Chondrocyte (in vitro differentiated cells): ENCODE data around the gene MSRB1. TPM values are rescaled to one million over a fixed set of nuclear protein-coding genes. Genes with fewer than 3 reads are reported as not detected.

Source experiments
- DNase-seq: peaks from one replicate; pipeline ENCODE4 v3.0.0; 2021; ENCODE audit warnings: mixed read lengths, low spot score
- H3K27ac Mint-ChIP-seq: one replicate; pipeline ENCODE4 v1.8.0; 2021; ENCODE audit warnings: mild to moderate bottlenecking, moderate library complexity, mixed read lengths; ENCODE audit not compliant: unreplicated experiment
- H3K27me3 Mint-ChIP-seq: 2 replicates; pipeline ENCODE4 v1.8.0; 2021; ENCODE audit warnings: low read depth, mixed read lengths
- H3K36me3 Mint-ChIP-seq: 2 replicates; pipeline ENCODE4 v1.8.0; 2021; ENCODE audit warnings: low read depth, mixed read lengths
- H3K4me1 Mint-ChIP-seq: 2 replicates; pipeline ENCODE4 v1.8.0; 2021; ENCODE audit warnings: low read depth, mild to moderate bottlenecking, mixed read lengths
- H3K4me3 Mint-ChIP-seq: one replicate; pipeline ENCODE4 v1.8.0; 2021; ENCODE audit warnings: mild to moderate bottlenecking, moderate library complexity, mixed read lengths; ENCODE audit not compliant: unreplicated experiment
- H3K9me3 Mint-ChIP-seq: 2 replicates; pipeline ENCODE4 v1.8.0; 2021; ENCODE audit warnings: low read depth, mixed read lengths
- total RNA-seq: library from RNA; stranded (reverse); gene quantifications from 3 replicates; pipeline ENCODE4 v1.2.1, GENCODE V29; 2021
- TF ChIP-seq, protein P1 (sequence below): fragments of 200-600 bp; sonication (generic); IDR thresholded peaks from 2 replicates; pipeline ENCODE4 v1.5.0; 2021; ENCODE audit warnings: antibody characterized with exemption, mild to moderate bottlenecking, moderate library complexity

The MSRB1 gene
- total RNA-seq, 1 donor from 2014 or later = 19.1 TPM

DNA sequence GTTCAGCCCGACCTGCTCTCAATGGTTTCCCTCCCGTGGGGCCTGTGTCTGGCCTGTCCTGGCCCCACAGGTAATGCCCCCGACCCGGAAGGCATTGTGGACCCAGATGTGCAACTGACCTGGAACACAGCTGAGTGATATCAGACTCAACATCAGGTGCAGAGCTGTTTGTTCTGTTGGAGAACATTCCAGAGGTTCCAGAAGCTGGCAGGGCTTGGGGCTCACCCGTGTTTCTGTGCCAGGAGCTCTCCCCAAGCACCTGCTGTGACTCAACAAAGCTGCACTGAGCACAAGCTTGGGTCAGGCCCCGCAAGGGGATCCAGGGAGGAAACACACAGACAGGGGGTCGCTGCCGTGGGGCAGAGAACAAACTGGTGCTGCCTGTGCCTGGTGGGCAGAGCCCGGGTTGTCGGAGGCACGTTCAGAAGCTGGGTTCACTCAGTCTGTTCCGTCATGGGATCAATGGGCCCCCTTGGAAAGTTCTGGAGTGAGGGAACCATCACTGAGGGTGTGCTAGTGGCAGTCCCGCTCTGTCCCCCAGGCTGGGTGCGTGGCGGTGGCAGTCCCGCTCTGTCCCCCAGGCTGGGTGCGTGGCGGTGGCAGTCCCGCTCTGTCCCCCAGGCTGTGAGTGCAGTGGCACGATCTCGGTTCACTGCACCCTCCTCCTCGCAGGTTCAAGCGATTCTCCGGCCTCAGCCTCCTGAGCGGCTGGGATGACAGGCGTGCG, 46.9 kb downstream of the MSRB1 start:
- TF ChIP-seq, protein P1, sequence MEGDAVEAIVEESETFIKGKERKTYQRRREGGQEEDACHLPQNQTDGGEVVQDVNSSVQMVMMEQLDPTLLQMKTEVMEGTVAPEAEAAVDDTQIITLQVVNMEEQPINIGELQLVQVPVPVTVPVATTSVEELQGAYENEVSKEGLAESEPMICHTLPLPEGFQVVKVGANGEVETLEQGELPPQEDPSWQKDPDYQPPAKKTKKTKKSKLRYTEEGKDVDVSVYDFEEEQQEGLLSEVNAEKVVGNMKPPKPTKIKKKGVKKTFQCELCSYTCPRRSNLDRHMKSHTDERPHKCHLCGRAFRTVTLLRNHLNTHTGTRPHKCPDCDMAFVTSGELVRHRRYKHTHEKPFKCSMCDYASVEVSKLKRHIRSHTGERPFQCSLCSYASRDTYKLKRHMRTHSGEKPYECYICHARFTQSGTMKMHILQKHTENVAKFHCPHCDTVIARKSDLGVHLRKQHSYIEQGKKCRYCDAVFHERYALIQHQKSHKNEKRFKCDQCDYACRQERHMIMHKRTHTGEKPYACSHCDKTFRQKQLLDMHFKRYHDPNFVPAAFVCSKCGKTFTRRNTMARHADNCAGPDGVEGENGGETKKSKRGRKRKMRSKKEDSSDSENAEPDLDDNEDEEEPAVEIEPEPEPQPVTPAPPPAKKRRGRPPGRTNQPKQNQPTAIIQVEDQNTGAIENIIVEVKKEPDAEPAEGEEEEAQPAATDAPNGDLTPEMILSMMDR = no peak
- Mint-ChIP-seq H3K4me3 (no peak overlapping the region), H3K36me3 (no peaks in the 10 kb centered on the region), H3K27ac (no peak overlapping the region), H3K9me3 (no peaks in the 10 kb centered on the region), H3K27me3 (peaks cover 35% of the 10 kb centered on the region), H3K4me1 (no peaks in the 10 kb centered on the region)
- DNase-seq = no peak

DNA sequence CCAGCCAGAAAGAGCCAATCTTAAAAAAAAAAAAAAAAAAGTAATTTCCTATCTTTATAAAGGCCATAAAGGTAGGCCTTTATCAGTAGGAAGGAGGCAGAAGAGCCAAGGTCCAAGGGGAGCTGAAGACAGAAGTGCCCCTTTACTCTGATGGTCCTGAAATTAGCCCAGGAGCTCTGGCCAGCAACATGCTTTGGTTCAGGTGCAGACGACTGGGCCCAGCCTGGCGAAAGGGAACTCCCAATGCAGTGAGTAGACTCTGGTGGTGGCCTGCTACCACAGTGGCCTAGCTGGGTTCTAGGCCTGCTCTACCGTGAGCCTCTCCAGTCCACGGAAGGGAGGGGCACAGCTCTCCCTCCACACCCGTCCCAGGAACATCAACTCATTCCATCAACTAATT, 47.9 kb downstream of the MSRB1 start:
- no peaks in the 10 kb centered on the region for H3K36me3 Mint-ChIP-seq
- TF ChIP-seq, protein P1 = no peak
- no peaks in the 10 kb centered on the region for H3K9me3 Mint-ChIP-seq
- no peak for DNase-seq
- no peak overlapping the region for H3K27ac Mint-ChIP-seq
- H3K4me3 Mint-ChIP-seq = no peak overlapping the region
- no peaks in the 10 kb centered on the region for H3K4me1 Mint-ChIP-seq
- H3K27me3 Mint-ChIP-seq = peaks cover 41% of the 10 kb centered on the region

DNA sequence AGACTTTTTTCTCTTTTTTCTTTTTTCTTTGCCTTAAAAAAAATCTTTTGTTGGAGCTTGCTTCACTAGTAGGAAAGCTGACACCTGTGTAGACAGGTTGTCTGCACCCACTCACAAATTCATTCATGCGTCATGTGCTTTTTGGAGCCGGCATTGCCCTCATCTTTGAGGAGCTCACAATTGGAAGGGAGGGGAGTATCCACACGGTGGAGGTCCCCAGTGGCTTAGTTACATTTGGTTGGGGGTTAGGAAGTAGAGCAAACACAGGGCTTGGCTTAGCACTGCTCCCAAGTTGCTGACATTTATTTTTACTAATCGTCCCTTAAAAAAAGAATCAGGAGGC, 52.3 kb downstream of the MSRB1 start:
- Mint-ChIP-seq H3K4me1 (no peaks in the 10 kb centered on the region), H3K9me3 (no peaks in the 10 kb centered on the region), H3K36me3 (no peaks in the 10 kb centered on the region), H3K27me3 (peaks cover 32% of the 10 kb centered on the region), H3K4me3 (no peak overlapping the region), H3K27ac (no peak overlapping the region)
- peak; percentile 18 for DNase-seq
- TF ChIP-seq, protein P1 = no peak

DNA sequence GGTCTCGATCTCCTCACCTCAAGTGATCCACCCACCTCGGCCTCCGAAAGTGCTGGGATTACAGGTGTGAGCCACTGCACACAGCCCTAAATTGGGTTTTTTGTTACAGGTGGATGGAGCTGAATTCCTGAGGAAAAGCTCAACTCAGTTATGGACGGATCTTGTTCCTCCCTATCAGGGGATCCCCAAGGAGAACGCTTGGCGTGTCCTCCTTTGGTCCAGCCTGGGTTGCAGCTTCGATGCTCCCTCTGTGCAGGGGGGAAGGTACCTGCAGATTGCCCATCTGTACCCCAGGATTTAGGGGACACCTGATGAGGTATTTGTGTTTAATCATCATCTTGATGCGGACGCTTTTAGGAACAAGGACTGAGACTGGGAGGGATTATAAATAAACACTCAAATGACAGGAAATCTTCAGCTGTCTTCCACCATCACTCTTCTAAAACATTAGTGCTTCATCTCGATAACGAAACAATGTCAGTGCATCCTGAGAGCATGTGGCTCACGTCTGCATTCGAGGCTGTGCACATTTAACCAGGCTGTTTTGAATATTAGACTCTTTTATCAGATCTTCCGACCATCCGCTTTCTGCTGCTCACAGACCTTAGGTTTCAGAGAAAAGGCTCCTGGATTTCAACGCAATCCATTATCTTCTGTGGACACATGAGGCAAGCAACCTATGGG, 52.8 kb downstream of the MSRB1 start:
- Mint-ChIP-seq H3K9me3 (no peaks in the 10 kb centered on the region), H3K27me3 (peaks cover 32% of the 10 kb centered on the region), H3K36me3 (no peaks in the 10 kb centered on the region), H3K4me3 (no peak overlapping the region), H3K4me1 (no peaks in the 10 kb centered on the region), H3K27ac (no peak overlapping the region)
- peak; percentile 42 for DNase-seq
- TF ChIP-seq, protein P1 = no peak

Other genes with a start within 250 kb of the MSRB1 start
- gene MAPK8IP3, start 237.0 kb downstream of the MSRB1 start, total RNA-seq = 53.8 to 66.0 TPM (median 56.4 TPM) in 3 replicates
- gene NME3, start 171.7 kb downstream of the MSRB1 start, total RNA-seq = 51.0 to 62.9 TPM (median 53.8 TPM) in 3 replicates
- 16.9 to 28.4 TPM (median 19.7 TPM) in 3 replicates for gene EME2, start 170.4 kb downstream of the MSRB1 start, total RNA-seq
- 54.5 to 78.7 TPM (median 60.4 TPM) in 3 replicates for gene MRPS34, start 170.1 kb downstream of the MSRB1 start, total RNA-seq
- 30.8 to 32.1 TPM (median 31.5 TPM) in 3 replicates for gene SPSB3, start 160.6 kb downstream of the MSRB1 start, total RNA-seq
- 36.5 to 46.0 TPM (median 40.7 TPM) in 3 replicates for gene NUBP2, start 160.2 kb downstream of the MSRB1 start, total RNA-seq
- gene IGFALS, start 149.5 kb downstream of the MSRB1 start, total RNA-seq = 0.12 to 0.31 TPM in 2 of 3 replicates, not detected in the other
- gene HAGH, start 116.4 kb downstream of the MSRB1 start, total RNA-seq = 46.5 to 56.7 TPM (median 55.1 TPM) in 3 replicates
- gene FAHD1, start 116.0 kb downstream of the MSRB1 start, total RNA-seq = 25.8 to 27.1 TPM (median 25.9 TPM) in 3 replicates
- gene MEIOB, start 71.0 kb downstream of the MSRB1 start, total RNA-seq = 1.1 to 1.3 TPM (median 1.2 TPM) in 3 replicates
- gene HS3ST6, start 24.8 kb downstream of the MSRB1 start, total RNA-seq = not detected in 3 replicates
- not detected in 3 replicates for gene RPL3L, start 11.5 kb upstream of the MSRB1 start, total RNA-seq
- 97.9 to 131 TPM (median 110 TPM) in 3 replicates for gene NDUFB10, start 16.3 kb upstream of the MSRB1 start, total RNA-seq
- gene RPS2, start 21.6 kb upstream of the MSRB1 start, total RNA-seq = 1,605 to 1,878 TPM (median 1,662 TPM) in 3 replicates
- gene RNF151, start 23.7 kb upstream of the MSRB1 start, total RNA-seq = not detected in 3 replicates
- 20.9 to 40.1 TPM (median 21.6 TPM) in 3 replicates for gene TBL3, start 28.9 kb upstream of the MSRB1 start, total RNA-seq
- 0.25 to 0.48 TPM (median 0.26 TPM) in 3 replicates for gene NOXO1, start 38.3 kb upstream of the MSRB1 start, total RNA-seq
- gene GFER, start 41.0 kb upstream of the MSRB1 start, total RNA-seq = 17.0 to 19.7 TPM (median 17.5 TPM) in 3 replicates
- 0.39 to 0.74 TPM (median 0.67 TPM) in 3 replicates for gene SYNGR3, start 46.8 kb upstream of the MSRB1 start, total RNA-seq
- gene ZNF598, start 66.6 kb upstream of the MSRB1 start, total RNA-seq = 39.0 to 43.4 TPM (median 41.7 TPM) in 3 replicates
- gene NPW, start 76.6 kb upstream of the MSRB1 start, total RNA-seq = 1.1 to 3.7 TPM (median 2.5 TPM) in 3 replicates
- 61.5 to 89.4 TPM (median 87.0 TPM) in 3 replicates for gene NHERF2, start 83.7 kb upstream of the MSRB1 start, total RNA-seq
- gene NTHL1, start 104.6 kb upstream of the MSRB1 start, total RNA-seq = 12.6 to 15.4 TPM (median 14.2 TPM) in 3 replicates
- 107 to 158 TPM (median 108 TPM) in 3 replicates for gene TSC2, start 104.8 kb upstream of the MSRB1 start, total RNA-seq
- 131 to 230 TPM (median 216 TPM) in 3 replicates for gene PKD1, start 192.7 kb upstream of the MSRB1 start, total RNA-seq
- gene RAB26, start 205.4 kb upstream of the MSRB1 start, total RNA-seq = 0.28 to 1.1 TPM (median 0.80 TPM) in 3 replicates
- gene TRAF7, start 212.6 kb upstream of the MSRB1 start, total RNA-seq = 62.1 to 71.3 TPM (median 63.4 TPM) in 3 replicates